ENCODE measurements around the gene IFITM2.

GRCh38 chr11:282171-282570, 25.4 kb upstream of the IFITM2 start:
- TF ChIP-seq POLR2A (IDR thresholded peaks at IDR 0.05) (no peak), CTCF (IDR thresholded peaks at IDR 0.05) (no peak)
